WTC11 (cell line): Measurements from ENCODE around the gene TANC1.

Experiments used
- CBFB ChIP-seq: sonication (generic); formaldehyde crosslinking; IDR thresholded peaks from 2 replicates; pipeline ENCODE4 v1.8.1; 2022; ENCODE audit warnings: mild to moderate bottlenecking, low read depth, missing genetic modification reagents
- CREB1 ChIP-seq: sonication (generic); formaldehyde crosslinking; IDR thresholded peaks from 2 replicates; pipeline ENCODE4 v1.8.0; 2023; ENCODE audit warnings: mild to moderate bottlenecking, missing genetic modification reagents
- CTCF ChIP-seq: fragments of 200-600 bp; IDR thresholded peaks from 2 replicates; pipeline ENCODE4 v1.8.0; 2022; ENCODE audit warnings: antibody characterized with exemption
- FOXK1 ChIP-seq: sonication (generic); formaldehyde crosslinking; IDR thresholded peaks from 2 replicates; pipeline ENCODE4 v1.8.0; 2022; ENCODE audit warnings: mild to moderate bottlenecking, moderate library complexity, missing genetic modification reagents
- GABPB1 ChIP-seq: sonication (generic); formaldehyde crosslinking; IDR thresholded peaks from 2 replicates; pipeline ENCODE4 v1.8.1; 2023; ENCODE audit warnings: mild to moderate bottlenecking, missing genetic modification reagents
- IRF1 ChIP-seq: sonication (generic); formaldehyde crosslinking; IDR thresholded peaks from 2 replicates; pipeline ENCODE4 v1.8.0; 2023; ENCODE audit warnings: missing genetic modification reagents
- MAX ChIP-seq: sonication (generic); formaldehyde crosslinking; IDR thresholded peaks from 2 replicates; pipeline ENCODE4 v1.8.0; 2022; ENCODE audit warnings: mild to moderate bottlenecking, missing genetic modification reagents
- NR1H2 ChIP-seq: sonication (generic); formaldehyde crosslinking; IDR thresholded peaks from 2 replicates; pipeline ENCODE4 v1.9.0; 2021; ENCODE audit warnings: mild to moderate bottlenecking, moderate library complexity, missing genetic modification reagents
- PRRX2 ChIP-seq: fragments of 250-450 bp; sonication (Bioruptor Pico); IDR thresholded peaks from 2 replicates; pipeline ENCODE4 v1.8.0; 2021; ENCODE audit warnings: mild to moderate bottlenecking
- TCF7 ChIP-seq: sonication (generic); formaldehyde crosslinking; IDR thresholded peaks from 2 replicates; pipeline ENCODE4 v1.8.0; 2022; ENCODE audit warnings: mild to moderate bottlenecking, low read depth, missing genetic modification reagents, moderate library complexity
- USF1 ChIP-seq: sonication (generic); formaldehyde crosslinking; IDR thresholded peaks from 2 replicates; pipeline ENCODE4 v1.8.0; 2022; ENCODE audit warnings: mild to moderate bottlenecking, missing genetic modification reagents
- ZMAT4 ChIP-seq: fragments of 250-450 bp; sonication (Bioruptor Pico); IDR thresholded peaks from 2 replicates; pipeline ENCODE4 v1.9.0; 2021; ENCODE audit warnings: mild to moderate bottlenecking
- ZNF138 ChIP-seq: sonication (generic); formaldehyde crosslinking; conservative IDR thresholded peaks from 2 replicates; pipeline ENCODE4 v1.8.1; 2022; ENCODE audit warnings: mild to moderate bottlenecking, moderate library complexity, missing genetic modification reagents
- ZNF317 ChIP-seq: sonication (generic); formaldehyde crosslinking; IDR thresholded peaks from 2 replicates; pipeline ENCODE4 v1.8.1; 2023; ENCODE audit warnings: low read depth, mild to moderate bottlenecking, moderate library complexity, missing genetic modification reagents, borderline replicate concordance

- TF ChIP-seq CTCF (no peak), GABPB1 (CRISPR knock-in tag) (no peak), TCF7 (CRISPR knock-in tag) (no peak), ZNF317 (CRISPR knock-in tag) (no peak), PRRX2 (CRISPR knock-in tag) (no peak), IRF1 (CRISPR knock-in tag) (no peak), USF1 (CRISPR knock-in tag) (no peak), NR1H2 (CRISPR knock-in tag) (no peak), CBFB (CRISPR knock-in tag) (no peak), ZMAT4 (CRISPR knock-in tag) (no peak), CREB1 (no peak), ZNF138 (no peak), FOXK1 (CRISPR knock-in tag) (no peak), MAX (no peak)
Observed at GRCh38 chr2:159035790-159036411, 67.5 kb downstream of the TANC1 start.
